ENCODE data around the gene UVRAG. TPM values are rescaled to one million over a fixed set of nuclear protein-coding genes. Genes with fewer than 3 reads are reported as not detected.

The UVRAG gene
- total and polyA plus RNA-seq, 12 donors = 5.0 to 18.3 (median 13.4) TPM

- DNase-seq = no peak
- peaks cover 8 to 78% (median 48%) of the 10 kb centered on the region in 9 donors for H3K4me1 ChIP-seq
- no peak overlapping the region for H3K4me3 ChIP-seq
- no peaks in the 10 kb centered on the region for H3K36me3 ChIP-seq
- H3K9me3 ChIP-seq = no peaks in the 10 kb centered on the region
- TF ChIP-seq CTCF (IDR thresholded peaks at IDR 0.05) = no peak
- ATAC-seq = peak in 4 of 8 donors; percentile 21 to 54 (median 48)
- no peaks in the 10 kb centered on the region for H3K27me3 ChIP-seq
- peak overlapping the region in 4 of 10 donors; percentile 5 to 58 (median 52) for H3K27ac ChIP-seq
- WGBS, 2 donors = 52 to 59% methylated on average over 8 of the region's 8 CpGs
- intact Hi-C loops (cut with DNase I) = loop anchor here in 4 of 10 donors (5.0 kb wide), 2 partner anchors 43 to 48 kb away; no protein-coding TSS in a partner anchor
Measured at GRCh38 chr11:76124905-76125770, 310.1 kb downstream of the UVRAG start.

- intact Hi-C loops (cut with DNase I) = loop anchor here in 1 of 10 donors (10.0 kb wide), 1 partner anchor 45 kb away; no protein-coding TSS in a partner anchor
- TF ChIP-seq CTCF (IDR thresholded peaks at IDR 0.05) = no peak
- Histone ChIP-seq H3K9me3 (no peaks in the 10 kb centered on the region), H3K27ac (no peak overlapping the region), H3K4me1 (peaks cover 9 to 66% (median 45%) of the 10 kb centered on the region in 9 donors), H3K4me3 (no peak overlapping the region), H3K36me3 (peaks cover 0 to 5% (median 0%) of the 10 kb centered on the region in 9 donors), H3K27me3 (no peaks in the 10 kb centered on the region)
- no peak for ATAC-seq
- no peak for DNase-seq
- 96 to 97% methylated on average over 2 of the region's 2 CpGs for WGBS, 2 donors
Measured at GRCh38 chr11:76129729-76130128, 314.7 kb downstream of the UVRAG start.

DNA sequence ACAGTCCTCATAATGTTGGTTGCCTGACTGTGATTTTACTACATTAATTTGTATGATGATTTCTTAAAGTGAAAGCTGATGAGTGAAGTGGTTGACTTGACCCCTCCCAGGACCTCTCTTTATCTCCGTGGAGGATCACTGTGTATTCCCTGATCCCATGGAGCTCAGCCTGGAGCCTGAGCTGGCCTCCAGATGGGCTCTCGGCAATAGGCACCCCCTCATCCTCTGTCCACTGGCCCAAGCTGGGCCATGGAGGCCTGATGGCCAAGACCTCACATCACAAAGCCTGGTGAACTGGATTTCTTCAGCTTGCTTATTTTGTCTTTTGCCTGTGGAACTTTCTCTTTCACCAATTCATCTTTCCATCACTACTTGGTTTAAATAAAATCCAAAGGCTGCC lies 316.1 kb downstream of the UVRAG start:
- H3K4me1 ChIP-seq = peaks cover 9 to 66% (median 43%) of the 10 kb centered on the region in 9 donors
- 28 to 31% methylated on average over 2 of the region's 2 CpGs for WGBS, 2 donors
- H3K4me3 ChIP-seq = no peak overlapping the region
- DNase-seq (no peak), ATAC-seq (peak; percentile 25 to 69 (median 58))
- TF ChIP-seq CTCF (IDR thresholded peaks at IDR 0.05) = no peak
- intact Hi-C loops (cut with DNase I) = loop anchor here in 1 of 10 donors (10.0 kb wide), 1 partner anchor 46 kb away; no protein-coding TSS in a partner anchor
- peaks cover 0 to 6% (median 0%) of the 10 kb centered on the region in 9 donors for H3K36me3 ChIP-seq
- H3K27me3 ChIP-seq = no peaks in the 10 kb centered on the region
- peak overlapping the region in 9 of 10 donors; percentile 5 to 69 (median 49) for H3K27ac ChIP-seq
- H3K9me3 ChIP-seq = no peaks in the 10 kb centered on the region
